ENCODE results near the gene ASCL5.

GRCh38 chr1:201103666-201104065 lies 23.3 kb downstream of the ASCL5 start:
- no peak for TF ChIP-seq POLR2A (IDR thresholded peaks at IDR 0.05; ENCODE audit: low read length)
- TF ChIP-seq GATA1 (IDR thresholded peaks at IDR 0.05; ENCODE audit: low read depth, low read length) = no peak

All from erythroblast (primary cell).